Kasumi-1 (cell line): ENCODE data around the gene TMEM119.
A peak's percentile ranks its signal among the peaks of the same experiment; 100 is the strongest.
"Not testable (repeated sequence)": the region's sequence is repeated elsewhere in the genome, so short reads cannot be mapped to it uniquely, and the experiment has no call there.

Source experiments
- DNase-seq, 2 experiments: peaks; one replicate each; lab custom pipeline; 2025; lab: John Stamatoyannopoulos, UW

Gene TMEM119

DNA sequence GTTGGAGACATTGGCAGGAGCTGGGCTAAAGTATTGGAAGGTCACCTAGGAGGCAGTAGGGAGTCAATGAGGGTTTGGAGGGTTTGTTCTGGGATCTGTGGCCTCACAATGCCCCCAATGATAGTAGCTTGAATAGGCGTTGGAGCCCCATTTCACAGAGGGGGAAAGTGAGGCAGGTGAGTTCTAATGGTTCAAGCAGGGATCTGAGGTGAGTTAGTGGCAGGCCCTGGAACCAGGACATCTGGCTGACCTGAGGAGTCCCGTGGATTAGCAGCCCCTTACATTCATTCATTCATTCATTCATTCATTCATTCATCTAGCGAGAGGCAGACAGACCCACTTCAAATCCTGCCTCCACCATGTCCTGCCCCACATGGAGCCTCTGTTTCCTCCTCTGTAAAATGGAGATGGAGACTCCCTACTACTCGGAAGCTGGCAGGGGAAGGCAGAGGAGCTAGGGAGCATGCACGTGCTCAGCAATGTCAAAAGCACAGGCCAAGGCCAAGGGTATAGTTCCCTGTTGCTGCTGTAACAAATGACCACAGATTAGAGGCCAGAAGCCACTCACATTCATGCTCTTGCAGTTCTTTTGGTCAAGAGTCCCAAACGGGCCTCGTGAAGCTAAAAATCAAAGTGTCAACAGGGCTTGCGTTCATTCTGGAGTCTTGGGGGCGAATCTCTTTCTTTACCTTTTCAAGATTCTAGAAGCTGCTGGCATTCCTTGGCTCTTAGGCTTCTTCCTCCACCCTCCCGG, 2.2 kb upstream of the TMEM119 start:
- no peak for DNase-seq

- no peak for DNase-seq
Observed at GRCh38 chr12:108599541-108599940, 1.7 kb upstream of the TMEM119 start.

- no peak for DNase-seq
Observed at GRCh38 chr12:108598553-108599250, 818 bp upstream of the TMEM119 start.

DNA sequence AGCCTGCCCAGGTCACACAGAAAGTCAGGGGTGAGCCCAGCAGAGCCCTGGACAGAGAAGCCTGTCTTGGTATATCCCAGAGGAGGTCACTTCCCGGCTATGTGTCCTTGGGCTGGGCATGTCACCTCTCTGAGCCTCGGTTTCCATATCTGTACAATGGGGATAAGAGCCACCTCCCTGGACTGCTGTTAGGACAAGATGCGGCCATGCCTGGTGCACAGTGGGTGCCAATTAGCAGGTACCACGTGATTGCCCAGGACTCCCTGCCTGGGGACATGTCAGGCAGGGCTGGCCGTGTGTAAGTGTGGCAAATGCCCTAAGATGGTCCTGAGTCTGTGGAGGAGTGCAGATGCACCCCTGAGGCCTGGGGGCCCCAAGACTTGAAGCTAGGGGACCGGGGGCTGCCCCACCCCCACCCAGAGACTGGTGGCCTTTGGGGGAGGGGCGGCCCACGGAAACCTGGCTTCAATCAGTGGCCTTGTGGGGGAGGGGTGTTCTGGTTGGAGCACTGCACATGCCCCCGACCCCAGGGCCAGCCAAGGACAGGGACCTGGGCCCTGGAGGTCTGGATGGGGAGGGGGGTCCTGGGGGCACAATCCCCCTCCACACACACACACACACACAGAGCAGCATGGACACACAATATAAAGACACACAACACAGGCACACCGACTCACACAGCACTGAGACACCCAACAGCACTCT, 878 bp downstream of the TMEM119 start:
- no peak for DNase-seq

- DNase-seq: no peak
Observed at GRCh38 chr12:108595711-108596647, 1.9 kb downstream of the TMEM119 start.

- no peak for DNase-seq
Observed at GRCh38 chr12:108594960-108595710, 2.7 kb downstream of the TMEM119 start.

- no peak for DNase-seq
Observed at GRCh38 chr12:108594323-108594903, 3.5 kb downstream of the TMEM119 start.

DNA sequence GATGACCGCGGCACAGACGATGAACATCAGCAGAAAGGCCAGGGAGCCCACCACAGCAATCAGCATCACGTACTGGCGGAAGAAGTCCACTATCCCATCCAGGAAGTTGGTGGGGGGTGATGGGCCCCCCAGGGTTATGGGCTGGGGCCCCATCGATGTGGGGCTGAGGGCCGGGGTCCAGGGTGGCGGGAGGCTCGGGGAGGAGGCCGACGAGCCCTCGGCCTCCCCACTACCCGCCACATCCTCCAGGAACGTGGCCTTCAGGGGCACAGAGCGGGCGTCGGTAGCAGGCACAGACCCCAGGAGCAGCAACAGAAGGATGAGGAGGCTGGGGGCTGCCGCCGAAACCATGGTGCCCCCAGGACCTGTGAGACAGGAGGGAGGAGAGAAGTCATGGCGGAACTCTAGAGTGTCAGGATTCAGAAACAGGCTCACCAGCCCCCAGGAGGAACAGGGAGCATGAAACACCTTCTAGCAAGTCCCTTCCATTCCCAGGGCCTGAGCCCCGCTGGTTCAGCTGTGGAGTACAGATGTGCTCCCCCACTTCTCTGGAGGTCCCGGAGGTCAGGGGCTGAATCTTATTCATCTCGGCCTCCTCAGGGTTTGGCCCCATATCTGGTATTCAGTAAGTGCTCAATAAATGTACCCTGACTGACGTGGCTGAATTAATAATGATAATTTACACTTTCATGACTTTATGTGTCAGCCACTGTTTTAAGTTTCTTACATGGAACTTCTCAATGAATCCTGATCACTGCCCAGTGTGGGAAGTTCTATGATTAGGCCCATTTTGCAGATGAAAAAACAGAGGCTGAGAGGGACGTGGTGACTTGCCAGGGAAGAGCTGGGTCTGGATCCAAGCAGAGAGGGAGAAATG, 5.6 kb downstream of the TMEM119 start:
- DNase-seq: no peak

DNA sequence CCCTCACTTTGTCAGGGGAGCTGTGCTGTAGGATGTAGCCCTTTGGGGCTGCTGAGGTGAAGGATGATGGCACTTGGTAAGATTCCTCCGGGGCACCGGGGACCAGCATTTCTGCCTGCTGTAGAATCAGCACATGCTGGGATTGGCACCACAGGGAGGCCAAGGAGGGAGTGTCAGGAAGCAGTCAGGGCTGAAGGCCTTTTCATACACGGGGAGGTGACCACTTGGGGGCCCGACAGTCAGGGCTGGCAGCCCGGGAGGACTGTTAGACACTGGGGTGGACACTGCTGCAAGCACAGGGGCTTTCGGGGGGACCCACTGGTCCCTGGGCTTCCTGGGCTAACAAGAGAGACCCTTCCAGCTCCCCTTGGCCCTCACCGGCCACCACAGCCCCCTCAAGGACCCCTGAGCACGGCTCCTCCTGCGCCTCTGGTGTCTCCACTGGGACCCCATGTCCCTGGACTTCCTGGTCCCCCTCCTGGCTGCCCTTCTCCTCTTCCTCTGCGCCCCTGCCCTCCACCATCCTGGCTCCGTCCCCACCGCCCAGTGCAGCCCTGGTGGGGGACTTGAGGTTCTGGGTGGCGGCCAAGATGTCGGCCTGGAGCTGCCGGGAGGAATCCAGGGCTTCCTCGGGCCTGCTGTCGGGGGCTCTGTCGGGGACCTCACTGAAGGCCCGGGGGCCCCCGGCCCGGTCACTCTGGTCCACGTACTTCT, 6.5 kb downstream of the TMEM119 start:
- no peak for DNase-seq

DNA sequence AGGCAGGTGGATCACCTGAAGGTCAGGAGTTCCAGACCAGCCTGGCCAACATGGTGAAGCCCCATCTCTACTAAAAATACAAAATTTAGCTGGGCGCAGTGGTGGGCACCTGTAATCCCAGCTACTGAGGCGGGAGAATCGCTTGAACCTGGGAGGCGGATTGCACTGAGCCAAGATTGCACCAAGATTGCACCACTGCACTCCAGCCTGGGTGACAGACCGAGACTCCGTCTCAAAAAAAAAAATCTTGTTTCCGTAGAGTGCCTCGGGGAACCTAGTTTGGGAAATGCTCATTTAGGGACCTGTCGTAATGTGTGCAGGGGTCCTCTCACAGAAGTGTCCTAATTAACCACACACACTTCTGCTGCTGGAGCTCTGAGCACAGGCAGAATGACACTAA, 7.4 kb downstream of the TMEM119 start:
- not testable (repeated sequence) for DNase-seq

DNA sequence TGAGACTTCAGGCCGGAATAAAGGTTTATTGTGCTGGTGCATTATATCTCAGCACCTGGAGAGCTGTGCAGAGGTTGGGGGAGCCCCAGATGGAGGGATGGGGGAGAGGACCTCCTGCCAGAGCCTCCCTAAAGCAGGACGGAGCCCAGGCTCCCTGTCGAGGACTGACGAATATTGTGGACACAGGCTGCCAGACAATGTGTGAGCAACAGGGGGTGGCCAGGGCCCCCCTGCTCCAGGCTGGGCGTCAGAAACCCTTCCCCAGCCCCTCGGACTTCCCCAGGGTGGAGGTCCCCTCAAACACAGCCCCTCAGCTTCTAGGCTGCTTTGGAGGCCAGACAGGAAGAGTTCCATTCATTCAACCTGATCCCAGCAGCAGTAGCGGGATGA, 8.0 kb downstream of the TMEM119 start:
- no peak for DNase-seq

DNA sequence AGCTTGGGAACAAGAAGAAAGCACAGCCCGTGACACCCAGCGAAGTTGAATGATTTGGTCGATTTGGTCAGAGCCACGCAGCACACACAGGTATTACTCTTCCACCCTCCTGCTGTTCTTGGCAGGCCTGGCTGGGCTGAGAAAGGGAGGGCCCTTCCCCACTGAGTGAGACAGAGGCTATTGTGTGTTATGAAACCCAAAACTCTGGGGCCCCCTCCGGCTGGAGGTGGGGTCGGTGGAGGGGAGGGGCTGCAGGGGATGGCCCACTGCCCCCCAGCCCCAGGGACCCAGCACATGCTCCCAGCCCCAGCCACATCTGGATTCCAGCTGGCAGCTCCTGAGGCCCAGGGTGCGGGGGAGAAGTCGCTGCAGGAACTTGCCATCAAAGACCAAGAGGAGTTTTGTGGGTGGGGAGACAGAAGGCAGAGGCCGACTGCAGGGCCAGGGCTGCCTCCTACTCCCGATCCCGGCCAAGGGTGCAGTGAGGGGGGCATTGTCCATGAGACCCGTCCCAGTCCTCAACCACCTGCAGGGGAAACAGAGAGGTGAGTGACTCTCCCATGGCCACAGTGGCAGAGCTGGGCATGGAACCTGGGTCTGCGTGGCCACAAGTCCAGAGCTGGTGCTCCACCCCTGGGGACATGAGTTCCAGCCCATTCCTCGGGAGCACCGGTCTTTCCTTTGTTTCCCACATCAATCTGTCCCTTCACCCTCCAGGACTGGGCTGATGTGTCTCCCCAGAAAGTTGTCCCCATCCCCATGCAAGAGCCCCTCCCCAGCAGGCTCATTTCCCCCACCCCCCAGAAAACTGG, 8.7 kb downstream of the TMEM119 start:
- DNase-seq: peak in 1 of 2 experiments; percentile 8

DNA sequence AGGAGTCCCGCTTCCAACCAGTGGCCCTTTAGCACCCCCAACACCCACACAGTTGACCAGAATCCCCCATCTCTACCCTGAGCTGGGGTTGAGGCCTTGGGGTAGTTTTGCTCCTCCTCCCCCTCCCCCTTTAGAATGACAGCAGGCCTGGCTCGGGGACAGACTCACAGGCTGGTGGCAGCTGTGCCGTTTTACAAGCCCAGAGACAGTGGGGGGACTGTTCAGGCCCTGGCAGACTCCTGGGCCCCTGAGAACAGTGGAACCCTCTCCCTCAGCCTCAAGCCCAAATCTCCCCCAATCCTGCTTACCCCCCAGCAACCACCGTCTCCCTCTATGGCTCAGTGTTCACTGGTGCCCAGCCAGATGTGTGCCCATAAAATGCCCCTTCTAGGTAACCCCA, 10.1 kb downstream of the TMEM119 start:
- no peak for DNase-seq

DNA sequence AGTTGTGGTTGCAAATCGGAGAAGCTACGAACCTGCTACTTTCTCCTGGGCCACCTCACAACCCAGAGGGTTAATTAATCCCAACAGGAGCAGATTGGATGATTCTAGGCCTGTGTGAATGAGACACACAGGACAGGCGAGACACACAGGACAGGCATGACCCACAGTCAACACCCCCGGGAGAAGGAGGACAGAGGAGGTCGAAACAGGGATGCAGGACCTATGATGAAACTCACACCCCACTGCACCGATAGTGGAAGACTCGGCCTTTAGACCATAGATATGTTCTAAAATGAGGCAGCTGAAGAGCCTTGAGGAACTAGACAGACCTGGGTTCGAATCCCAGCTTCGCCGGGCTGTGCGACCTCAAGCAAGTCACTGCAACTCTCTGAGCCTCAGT, 11.6 kb downstream of the TMEM119 start:
- no peak for DNase-seq

DNA sequence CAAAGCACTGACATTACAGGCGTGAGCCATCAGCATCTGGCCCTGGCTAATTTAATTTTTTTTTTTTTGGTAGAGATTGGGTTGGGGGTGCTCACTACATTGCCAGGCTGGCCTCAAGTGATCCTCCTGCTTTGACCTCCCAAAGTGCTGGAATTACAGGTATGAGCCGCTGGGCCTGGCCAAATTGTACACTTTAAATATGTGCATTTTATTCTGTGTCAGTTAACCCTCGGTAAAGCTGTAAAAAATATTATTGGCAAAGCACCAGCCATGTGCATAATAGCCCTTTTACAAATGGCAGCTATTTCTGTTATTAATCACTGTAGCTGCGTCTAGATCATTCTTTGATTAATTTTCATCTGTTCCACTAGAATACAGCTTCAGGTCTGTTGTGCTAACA, 12.0 kb downstream of the TMEM119 start:
- no peak for DNase-seq

DNA sequence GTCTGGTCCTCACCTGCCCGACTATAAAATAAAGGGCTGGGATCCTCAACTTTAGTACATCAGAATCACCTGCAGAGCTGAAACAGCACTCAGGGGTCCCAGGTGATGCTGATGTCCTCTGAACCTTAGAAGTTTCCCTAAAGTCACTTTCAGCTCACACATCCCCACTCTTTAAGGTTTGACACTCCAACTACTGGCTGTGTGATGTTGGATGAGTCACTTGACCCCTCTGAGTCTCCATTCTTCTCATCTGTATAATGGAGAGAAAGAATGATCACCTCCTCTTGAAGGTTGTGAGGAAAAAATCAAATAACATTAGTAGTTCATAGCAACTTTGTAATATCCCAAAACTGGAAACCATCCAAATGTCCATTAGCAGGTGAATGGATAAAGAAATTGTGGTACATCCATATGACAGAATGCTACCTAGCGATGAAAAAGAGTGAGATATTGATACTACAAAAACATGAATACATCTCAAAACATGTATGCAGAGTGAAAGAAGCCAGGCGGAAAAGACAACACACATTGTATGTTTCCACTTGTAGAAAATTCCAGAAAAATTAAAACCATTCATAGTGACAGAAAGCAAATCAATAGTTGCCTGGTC, 13.3 kb downstream of the TMEM119 start:
- DNase-seq: no peak

DNA sequence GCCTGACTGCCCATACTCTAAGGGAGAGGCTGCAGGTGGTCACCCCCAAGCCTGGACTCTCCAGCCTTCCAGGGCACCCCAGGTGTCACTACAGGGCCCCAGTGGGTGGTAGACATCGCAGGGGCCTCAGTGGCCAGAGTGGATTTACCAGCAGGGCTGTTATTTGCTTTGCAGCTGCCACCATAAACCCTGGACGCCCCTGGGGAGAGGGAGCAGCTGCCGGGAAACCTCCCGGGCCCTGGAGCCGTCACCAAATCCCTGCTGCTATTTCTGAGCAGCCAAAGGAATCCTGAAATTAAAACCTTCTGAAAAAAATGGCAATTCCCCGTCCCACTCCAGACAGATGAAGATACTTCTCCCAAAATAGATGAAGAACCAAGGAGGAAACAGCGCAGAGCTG, 13.9 kb downstream of the TMEM119 start:
- no peak for DNase-seq
